Measurements from ENCODE around the gene ORAI3. TPM values are rescaled to one million over a fixed set of nuclear protein-coding genes. Genes with fewer than 3 reads are reported as not detected.

Gene ORAI3
- total RNA-seq, 1 experiment from 2014 or later, result 10.8 TPM

DNA sequence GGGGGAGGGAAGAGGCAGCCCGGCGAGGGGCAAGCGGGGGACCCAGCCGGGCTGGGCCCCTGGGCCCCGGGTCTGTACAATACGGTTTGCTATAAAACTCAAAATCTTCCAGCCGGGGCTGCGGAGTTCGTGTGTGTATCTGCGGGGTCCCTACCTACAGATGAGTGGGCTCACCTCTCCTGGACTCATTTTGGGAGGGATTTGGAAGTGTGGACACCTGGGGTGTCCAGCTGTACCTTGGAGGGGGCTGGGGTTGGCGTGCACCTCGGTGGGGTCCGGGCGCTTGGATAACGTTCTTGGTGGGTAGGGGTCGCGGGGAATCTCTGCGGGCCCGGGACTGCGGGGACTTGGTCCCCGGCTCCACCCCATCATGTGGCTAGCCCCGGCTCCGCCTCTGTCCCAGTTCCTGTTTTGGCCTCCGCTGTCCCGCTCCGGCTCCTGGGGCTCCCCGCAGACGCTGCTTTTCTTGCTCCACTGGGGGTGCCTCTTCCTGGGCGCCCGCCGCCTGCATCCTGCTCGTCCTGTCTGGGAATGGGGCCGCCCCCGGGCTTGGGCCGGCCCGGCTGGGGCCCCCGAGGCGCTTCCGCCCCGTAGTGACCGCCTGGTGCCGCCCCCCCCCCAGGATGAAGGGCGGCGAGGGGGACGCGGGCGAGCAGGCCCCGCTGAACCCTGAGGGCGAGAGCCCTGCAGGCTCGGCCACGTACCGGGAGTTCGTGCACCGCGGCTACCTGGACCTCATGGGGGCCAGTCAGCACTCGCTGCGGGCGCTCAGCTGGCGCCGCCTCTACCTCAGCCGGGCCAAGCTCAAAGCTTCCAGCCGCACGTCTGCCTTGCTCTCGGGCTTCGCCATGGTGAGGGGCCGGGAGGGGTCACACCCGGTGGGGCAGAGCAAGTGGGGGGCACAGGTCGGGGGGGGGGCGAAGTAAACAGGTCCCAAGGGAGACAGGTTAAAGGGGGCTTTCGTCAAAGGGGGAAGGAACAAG, at the start of gene ORAI3 (continued):
- TF ChIP-seq, protein P1, sequence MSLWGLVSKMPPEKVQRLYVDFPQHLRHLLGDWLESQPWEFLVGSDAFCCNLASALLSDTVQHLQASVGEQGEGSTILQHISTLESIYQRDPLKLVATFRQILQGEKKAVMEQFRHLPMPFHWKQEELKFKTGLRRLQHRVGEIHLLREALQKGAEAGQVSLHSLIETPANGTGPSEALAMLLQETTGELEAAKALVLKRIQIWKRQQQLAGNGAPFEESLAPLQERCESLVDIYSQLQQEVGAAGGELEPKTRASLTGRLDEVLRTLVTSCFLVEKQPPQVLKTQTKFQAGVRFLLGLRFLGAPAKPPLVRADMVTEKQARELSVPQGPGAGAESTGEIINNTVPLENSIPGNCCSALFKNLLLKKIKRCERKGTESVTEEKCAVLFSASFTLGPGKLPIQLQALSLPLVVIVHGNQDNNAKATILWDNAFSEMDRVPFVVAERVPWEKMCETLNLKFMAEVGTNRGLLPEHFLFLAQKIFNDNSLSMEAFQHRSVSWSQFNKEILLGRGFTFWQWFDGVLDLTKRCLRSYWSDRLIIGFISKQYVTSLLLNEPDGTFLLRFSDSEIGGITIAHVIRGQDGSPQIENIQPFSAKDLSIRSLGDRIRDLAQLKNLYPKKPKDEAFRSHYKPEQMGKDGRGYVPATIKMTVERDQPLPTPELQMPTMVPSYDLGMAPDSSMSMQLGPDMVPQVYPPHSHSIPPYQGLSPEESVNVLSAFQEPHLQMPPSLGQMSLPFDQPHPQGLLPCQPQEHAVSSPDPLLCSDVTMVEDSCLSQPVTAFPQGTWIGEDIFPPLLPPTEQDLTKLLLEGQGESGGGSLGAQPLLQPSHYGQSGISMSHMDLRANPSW (CRISPR knock-in tag; conservative IDR thresholded peaks at IDR 0.05; ENCODE audit: low read depth), result 0 out of 2 replicates have a peak, but pooled peaks have one; percentile 58
- TF ChIP-seq NFE2L1 (CRISPR knock-in tag; IDR thresholded peaks at IDR 0.05) (no peak), ATF6 (CRISPR knock-in tag; IDR thresholded peaks at IDR 0.05) (no peak), SOX15 (CRISPR knock-in tag; IDR thresholded peaks at IDR 0.05) (no peak), FOXP1 (CRISPR knock-in tag; IDR thresholded peaks at IDR 0.05; ENCODE audit: borderline replicate concordance) (no peak; the same call in 1 of the 2 replicates), ELF4 (CRISPR knock-in tag; IDR thresholded peaks at IDR 0.05; ENCODE audit: low read depth) (no peak), AFF4 (CRISPR knock-in tag; IDR thresholded peaks at IDR 0.05; ENCODE audit: borderline replicate concordance) (no peak), ZNF396 (CRISPR knock-in tag; IDR thresholded peaks at IDR 0.05; ENCODE audit: borderline replicate concordance) (no peak), ZNF219 (CRISPR knock-in tag; IDR thresholded peaks at IDR 0.05; ENCODE audit: borderline replicate concordance) (no peak), EMX1 (CRISPR knock-in tag; IDR thresholded peaks at IDR 0.05) (peak; percentile 79; the same call in 1 of the 2 replicates), USF2 (CRISPR knock-in tag; IDR thresholded peaks at IDR 0.05) (peak; percentile 60), ZNF532 (CRISPR knock-in tag; IDR thresholded peaks at IDR 0.05; ENCODE audit: borderline replicate concordance) (no peak), RELA (CRISPR knock-in tag; IDR thresholded peaks at IDR 0.05; ENCODE audit: borderline replicate concordance) (no peak)
- TF ChIP-seq, protein P2, sequence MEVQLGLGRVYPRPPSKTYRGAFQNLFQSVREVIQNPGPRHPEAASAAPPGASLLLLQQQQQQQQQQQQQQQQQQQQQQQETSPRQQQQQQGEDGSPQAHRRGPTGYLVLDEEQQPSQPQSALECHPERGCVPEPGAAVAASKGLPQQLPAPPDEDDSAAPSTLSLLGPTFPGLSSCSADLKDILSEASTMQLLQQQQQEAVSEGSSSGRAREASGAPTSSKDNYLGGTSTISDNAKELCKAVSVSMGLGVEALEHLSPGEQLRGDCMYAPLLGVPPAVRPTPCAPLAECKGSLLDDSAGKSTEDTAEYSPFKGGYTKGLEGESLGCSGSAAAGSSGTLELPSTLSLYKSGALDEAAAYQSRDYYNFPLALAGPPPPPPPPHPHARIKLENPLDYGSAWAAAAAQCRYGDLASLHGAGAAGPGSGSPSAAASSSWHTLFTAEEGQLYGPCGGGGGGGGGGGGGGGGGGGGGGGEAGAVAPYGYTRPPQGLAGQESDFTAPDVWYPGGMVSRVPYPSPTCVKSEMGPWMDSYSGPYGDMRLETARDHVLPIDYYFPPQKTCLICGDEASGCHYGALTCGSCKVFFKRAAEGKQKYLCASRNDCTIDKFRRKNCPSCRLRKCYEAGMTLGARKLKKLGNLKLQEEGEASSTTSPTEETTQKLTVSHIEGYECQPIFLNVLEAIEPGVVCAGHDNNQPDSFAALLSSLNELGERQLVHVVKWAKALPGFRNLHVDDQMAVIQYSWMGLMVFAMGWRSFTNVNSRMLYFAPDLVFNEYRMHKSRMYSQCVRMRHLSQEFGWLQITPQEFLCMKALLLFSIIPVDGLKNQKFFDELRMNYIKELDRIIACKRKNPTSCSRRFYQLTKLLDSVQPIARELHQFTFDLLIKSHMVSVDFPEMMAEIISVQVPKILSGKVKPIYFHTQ (CRISPR knock-in tag; IDR thresholded peaks at IDR 0.05), result no peak
- TF ChIP-seq, protein P3, sequence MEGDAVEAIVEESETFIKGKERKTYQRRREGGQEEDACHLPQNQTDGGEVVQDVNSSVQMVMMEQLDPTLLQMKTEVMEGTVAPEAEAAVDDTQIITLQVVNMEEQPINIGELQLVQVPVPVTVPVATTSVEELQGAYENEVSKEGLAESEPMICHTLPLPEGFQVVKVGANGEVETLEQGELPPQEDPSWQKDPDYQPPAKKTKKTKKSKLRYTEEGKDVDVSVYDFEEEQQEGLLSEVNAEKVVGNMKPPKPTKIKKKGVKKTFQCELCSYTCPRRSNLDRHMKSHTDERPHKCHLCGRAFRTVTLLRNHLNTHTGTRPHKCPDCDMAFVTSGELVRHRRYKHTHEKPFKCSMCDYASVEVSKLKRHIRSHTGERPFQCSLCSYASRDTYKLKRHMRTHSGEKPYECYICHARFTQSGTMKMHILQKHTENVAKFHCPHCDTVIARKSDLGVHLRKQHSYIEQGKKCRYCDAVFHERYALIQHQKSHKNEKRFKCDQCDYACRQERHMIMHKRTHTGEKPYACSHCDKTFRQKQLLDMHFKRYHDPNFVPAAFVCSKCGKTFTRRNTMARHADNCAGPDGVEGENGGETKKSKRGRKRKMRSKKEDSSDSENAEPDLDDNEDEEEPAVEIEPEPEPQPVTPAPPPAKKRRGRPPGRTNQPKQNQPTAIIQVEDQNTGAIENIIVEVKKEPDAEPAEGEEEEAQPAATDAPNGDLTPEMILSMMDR (IDR thresholded peaks at IDR 0.05), result no peak
- TF ChIP-seq, protein P4, sequence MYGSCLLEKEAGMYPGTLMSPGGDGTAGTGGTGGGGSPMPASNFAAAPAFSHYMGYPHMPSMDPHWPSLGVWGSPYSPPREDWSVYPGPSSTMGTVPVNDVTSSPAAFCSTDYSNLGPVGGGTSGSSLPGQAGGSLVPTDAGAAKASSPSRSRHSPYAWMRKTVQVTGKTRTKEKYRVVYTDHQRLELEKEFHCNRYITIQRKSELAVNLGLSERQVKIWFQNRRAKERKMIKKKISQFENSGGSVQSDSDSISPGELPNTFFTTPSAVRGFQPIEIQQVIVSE (CRISPR knock-in tag; IDR thresholded peaks at IDR 0.05; ENCODE audit: borderline replicate concordance), result no peak

Data from WTC11 (cell line).